Large intestine (tissue), 3 donors: ENCODE data around the gene OXNAD1. TPM values are rescaled to one million over a fixed set of nuclear protein-coding genes. Genes with fewer than 3 reads are reported as not detected.

Source experiments
- DNase-seq, 2 donors: peaks; one replicate each; pipeline versions ENCODE4 v3.0.0 to v3.0.0-alpha.2; 2013
- H3K27ac ChIP-seq: one replicate; pipeline ENCODE4 v1.5.1; 2013; ENCODE audit warnings: low read length
- H3K27me3 ChIP-seq: 2 replicates; pipeline ENCODE4 v1.6.1; 2013; ENCODE audit warnings: low read length; ENCODE audit not compliant: control insufficient read depth, insufficient read depth
- H3K36me3 ChIP-seq: 2 replicates; pipeline ENCODE4 v1.6.1; 2013; ENCODE audit warnings: low read length; ENCODE audit not compliant: control insufficient read depth, insufficient read depth
- H3K4me1 ChIP-seq: one replicate; pipeline ENCODE4 v1.6.1; 2013; ENCODE audit warnings: low read length; ENCODE audit not compliant: control insufficient read depth, insufficient read depth
- H3K4me3 ChIP-seq: one replicate; pipeline ENCODE4 v1.5.1; 2013; ENCODE audit warnings: low read length
- H3K9me3 ChIP-seq: one replicate; pipeline ENCODE4 v1.6.1; 2013; ENCODE audit warnings: mild to moderate bottlenecking, low read depth, low read length, moderate library complexity; ENCODE audit not compliant: control insufficient read depth
- WGBS: methylation state at CpG from one replicate; pipeline ENCODE4 v1.1.5; 2013; ENCODE audit warnings: low lambda C conversion rate; ENCODE audit not compliant: insufficient coverage; 5-methylcytosine and 5-hydroxymethylcytosine counted together
- polyA plus RNA-seq: library from polyadenylated mRNA; unstranded; fragments of 120-200 nt; gene quantifications from one replicate; pipeline ENCODE4 v1.2.1, GENCODE V29; 2013

The OXNAD1 gene
- polyA plus RNA-seq, 1 donor = 20.3 TPM

GRCh38 chr3:16273867-16274266 lies 8.9 kb downstream of the OXNAD1 start:
- H3K36me3 ChIP-seq = peaks cover 56% of the 10 kb centered on the region

GRCh38 chr3:16277471-16277870 lies 12.5 kb downstream of the OXNAD1 start:
- no peaks in the 10 kb centered on the region for H3K4me1 ChIP-seq
- no peaks in the 10 kb centered on the region for H3K9me3 ChIP-seq
- peaks cover 50% of the 10 kb centered on the region for H3K36me3 ChIP-seq
- H3K27me3 ChIP-seq = no peaks in the 10 kb centered on the region
- no peak overlapping the region for H3K27ac ChIP-seq
- no CpG with 5 or more reads among the region's 3 CpGs for WGBS
- DNase-seq = no peak
- no peak overlapping the region for H3K4me3 ChIP-seq

More at GRCh38 chr3:16273867-16274266, 8.9 kb downstream of the OXNAD1 start:
- WGBS = no CpG with 5 or more reads among the region's 2 CpGs
- no peak overlapping the region for H3K27ac ChIP-seq
- no peak for DNase-seq
- no peaks in the 10 kb centered on the region for H3K9me3 ChIP-seq
- no peaks in the 10 kb centered on the region for H3K4me1 ChIP-seq
- H3K4me3 ChIP-seq = no peak overlapping the region
- no peaks in the 10 kb centered on the region for H3K27me3 ChIP-seq

- no peak for DNase-seq
- 86% methylated on average over 1 of the region's 3 CpGs for WGBS
- H3K36me3 ChIP-seq = peaks cover 54% of the 10 kb centered on the region
These were observed 14.2 kb downstream of the OXNAD1 start for GRCh38 chr3:16279010-16279801.

GRCh38 chr3:16280671-16281070 lies 15.7 kb downstream of the OXNAD1 start:
- no peak overlapping the region for H3K27ac ChIP-seq
- H3K4me3 ChIP-seq = no peak overlapping the region
- DNase-seq = no peak
- WGBS = 100% methylated on average over 1 of the region's 2 CpGs
- peaks cover 50% of the 10 kb centered on the region for H3K36me3 ChIP-seq
- H3K9me3 ChIP-seq = no peaks in the 10 kb centered on the region
- H3K27me3 ChIP-seq = no peaks in the 10 kb centered on the region
- no peaks in the 10 kb centered on the region for H3K4me1 ChIP-seq

More at GRCh38 chr3:16279010-16279801, 14.2 kb downstream of the OXNAD1 start:
- Histone ChIP-seq H3K27me3 (no peaks in the 10 kb centered on the region), H3K4me3 (no peak overlapping the region), H3K9me3 (no peaks in the 10 kb centered on the region), H3K4me1 (no peaks in the 10 kb centered on the region), H3K27ac (no peak overlapping the region)

GRCh38 chr3:16284633-16285032 lies 19.6 kb downstream of the OXNAD1 start:
- no peaks in the 10 kb centered on the region for H3K9me3 ChIP-seq
- no peaks in the 10 kb centered on the region for H3K4me1 ChIP-seq
- DNase-seq = no peak
- no peak overlapping the region for H3K4me3 ChIP-seq
- no peak overlapping the region for H3K27ac ChIP-seq
- H3K36me3 ChIP-seq = peaks cover 51% of the 10 kb centered on the region
- H3K27me3 ChIP-seq = no peaks in the 10 kb centered on the region
- no CpG with 5 or more reads among the region's 1 CpG for WGBS

GRCh38 chr3:16286161-16286560 lies 21.1 kb downstream of the OXNAD1 start:
- no peaks in the 10 kb centered on the region for H3K9me3 ChIP-seq
- no peak overlapping the region for H3K4me3 ChIP-seq
- H3K27me3 ChIP-seq = no peaks in the 10 kb centered on the region
- peaks cover 52% of the 10 kb centered on the region for H3K36me3 ChIP-seq
- no peak overlapping the region for H3K27ac ChIP-seq
- no peak for DNase-seq
- H3K4me1 ChIP-seq = no peaks in the 10 kb centered on the region
- no CpG with 5 or more reads among the region's 3 CpGs for WGBS

GRCh38 chr3:16286751-16287543 lies 21.9 kb downstream of the OXNAD1 start:
- H3K4me3 ChIP-seq = no peak overlapping the region

GRCh38 chr3:16288664-16289063 lies 23.7 kb downstream of the OXNAD1 start:
- WGBS = no CpG with 5 or more reads among the region's 1 CpG
- Histone ChIP-seq H3K4me1 (no peaks in the 10 kb centered on the region), H3K36me3 (peaks cover 40% of the 10 kb centered on the region), H3K9me3 (no peaks in the 10 kb centered on the region), H3K4me3 (no peak overlapping the region), H3K27ac (no peak overlapping the region), H3K27me3 (no peaks in the 10 kb centered on the region)
- no peak for DNase-seq

More at GRCh38 chr3:16286751-16287543, 21.9 kb downstream of the OXNAD1 start:
- WGBS = 60% methylated on average over 1 of the region's 6 CpGs
- no peaks in the 10 kb centered on the region for H3K4me1 ChIP-seq
- DNase-seq = no peak
- no peaks in the 10 kb centered on the region for H3K27me3 ChIP-seq
- no peak overlapping the region for H3K27ac ChIP-seq
- H3K36me3 ChIP-seq = peaks cover 49% of the 10 kb centered on the region
- no peaks in the 10 kb centered on the region for H3K9me3 ChIP-seq

GRCh38 chr3:16289144-16289889 lies 24.3 kb downstream of the OXNAD1 start:
- H3K36me3 ChIP-seq = peaks cover 36% of the 10 kb centered on the region
- WGBS = no CpG with 5 or more reads among the region's 2 CpGs
- H3K27me3 ChIP-seq = no peaks in the 10 kb centered on the region
- no peak overlapping the region for H3K4me3 ChIP-seq
- H3K9me3 ChIP-seq = no peaks in the 10 kb centered on the region
- H3K27ac ChIP-seq = no peak overlapping the region
- H3K4me1 ChIP-seq = no peaks in the 10 kb centered on the region
- no peak for DNase-seq
